SK-N-SH treated with all-trans-retinoic acid at 6 μM for 48 hours (cell line): ENCODE results near the gene MCM8.

Experiments
- ATAC-seq: fragments of 200-7000 bp; cut with Tn5 transposase; 3 replicates; pipeline ENCODE4 v1.9.1; 2020; ENCODE audit warnings: mild to moderate bottlenecking, moderate library complexity
- ARNTL ChIP-seq: fragments of 450-650 bp; formaldehyde crosslinking; IDR thresholded peaks from 2 replicates; pipeline ENCODE4 v1.5.0; 2020; ENCODE audit warnings: low read depth, mild to moderate bottlenecking, moderate library complexity, borderline replicate concordance
- CSDC2 ChIP-seq: fragments of 250-450 bp; sonication (Bioruptor Pico); IDR thresholded peaks from 2 replicates; pipeline ENCODE4 v1.5.0; 2020; ENCODE audit warnings: mild to moderate bottlenecking, moderate library complexity
- CSRNP3 ChIP-seq: fragments of 250-450 bp; sonication (Bioruptor Pico); IDR thresholded peaks from 2 replicates; pipeline ENCODE4 v1.5.1; 2021; ENCODE audit warnings: mild to moderate bottlenecking, moderate library complexity
- ESRRG ChIP-seq: fragments of 250-450 bp; sonication (Bioruptor Pico); IDR thresholded peaks from 2 replicates; pipeline ENCODE4 v1.6.1; 2021; ENCODE audit warnings: mild to moderate bottlenecking
- GLIS3 ChIP-seq: fragments of 250-450 bp; sonication (Bioruptor Pico); IDR thresholded peaks from 2 replicates; pipeline ENCODE4 v1.5.0; 2020; ENCODE audit warnings: mild to moderate bottlenecking, moderate library complexity
- ISL1 ChIP-seq: fragments of 250-450 bp; sonication (Bioruptor Pico); IDR thresholded peaks from 2 replicates; pipeline ENCODE4 v2.1.2; 2022; ENCODE audit warnings: mild to moderate bottlenecking, moderate library complexity
- OSR1 ChIP-seq: fragments of 250-450 bp; sonication (Bioruptor Pico); IDR thresholded peaks from 2 replicates; pipeline ENCODE4 v1.8.0; 2022; ENCODE audit warnings: moderate library complexity, mild to moderate bottlenecking, inconsistent platforms
- PPARA ChIP-seq: fragments of 250-450 bp; sonication (Bioruptor Pico); IDR thresholded peaks from 2 replicates; pipeline ENCODE4 v1.5.0; 2020; ENCODE audit warnings: mild to moderate bottlenecking, borderline replicate concordance
- SNAI2 ChIP-seq: fragments of 250-450 bp; sonication (Bioruptor Pico); IDR thresholded peaks from 2 replicates; pipeline ENCODE4 v1.5.0; 2020; ENCODE audit warnings: mild to moderate bottlenecking, moderate library complexity
- TCF4 ChIP-seq: fragments of 250-450 bp; sonication (Bioruptor Pico); IDR thresholded peaks from 2 replicates; pipeline ENCODE4 v1.8.0; 2021; ENCODE audit warnings: mild to moderate bottlenecking, moderate library complexity, borderline replicate concordance
- TOX ChIP-seq: fragments of 250-450 bp; sonication (Bioruptor Pico); IDR thresholded peaks from 2 replicates; pipeline ENCODE4 v1.8.0; 2021; ENCODE audit warnings: mild to moderate bottlenecking, moderate library complexity, borderline replicate concordance
- TSHZ2 ChIP-seq: fragments of 250-450 bp; sonication (Bioruptor Pico); IDR thresholded peaks from 2 replicates; pipeline ENCODE4 v1.5.0; 2020; ENCODE audit warnings: mild to moderate bottlenecking, moderate library complexity
- ZC3H10 ChIP-seq: fragments of 250-450 bp; sonication (Bioruptor Pico); IDR thresholded peaks from 2 replicates; pipeline ENCODE4 v1.5.1; 2021; ENCODE audit warnings: mild to moderate bottlenecking, moderate library complexity
- ZFP3 ChIP-seq: fragments of 250-450 bp; sonication (Bioruptor Pico); IDR thresholded peaks from 2 replicates; pipeline ENCODE4 v1.5.0; 2020; ENCODE audit warnings: mild to moderate bottlenecking, moderate library complexity
- ZFP30 ChIP-seq: fragments of 450-650 bp; formaldehyde crosslinking; IDR thresholded peaks from 2 replicates; pipeline ENCODE4 v1.5.0; 2022; ENCODE audit warnings: mild to moderate bottlenecking, moderate library complexity
- ZNF565 ChIP-seq: fragments of 450-650 bp; formaldehyde crosslinking; conservative IDR thresholded peaks from 2 replicates; pipeline ENCODE4 v1.5.0; 2020; ENCODE audit warnings: low read depth, mild to moderate bottlenecking, moderate library complexity
- ZNF70 ChIP-seq: fragments of 450-650 bp; formaldehyde crosslinking; IDR thresholded peaks from 2 replicates; pipeline ENCODE4 v1.5.0; 2020; ENCODE audit warnings: mild to moderate bottlenecking, moderate library complexity
- ZNF8 ChIP-seq: fragments of 450-650 bp; formaldehyde crosslinking; IDR thresholded peaks from 2 replicates; pipeline ENCODE4 v1.5.0; 2020; ENCODE audit warnings: mild to moderate bottlenecking, moderate library complexity
- TF ChIP-seq, protein P1 (sequence below): fragments of 250-450 bp; sonication (Bioruptor Pico); IDR thresholded peaks from 2 replicates; pipeline ENCODE4 v1.8.0; 2021; ENCODE audit warnings: low read depth, mild to moderate bottlenecking, moderate library complexity, borderline replicate concordance
- TF ChIP-seq, protein P2 (sequence below): fragments of 250-450 bp; sonication (Bioruptor Pico); IDR thresholded peaks from 2 replicates; pipeline ENCODE4 v1.8.0; 2020; ENCODE audit warnings: mild to moderate bottlenecking, moderate library complexity, borderline replicate concordance
- TF ChIP-seq, protein P3 (sequence below): fragments of 250-450 bp; sonication (Bioruptor Pico); IDR thresholded peaks from 2 replicates; pipeline ENCODE4 v1.5.1; 2020; ENCODE audit warnings: low read depth, mild to moderate bottlenecking, moderate library complexity

MCM8 gene

DNA sequence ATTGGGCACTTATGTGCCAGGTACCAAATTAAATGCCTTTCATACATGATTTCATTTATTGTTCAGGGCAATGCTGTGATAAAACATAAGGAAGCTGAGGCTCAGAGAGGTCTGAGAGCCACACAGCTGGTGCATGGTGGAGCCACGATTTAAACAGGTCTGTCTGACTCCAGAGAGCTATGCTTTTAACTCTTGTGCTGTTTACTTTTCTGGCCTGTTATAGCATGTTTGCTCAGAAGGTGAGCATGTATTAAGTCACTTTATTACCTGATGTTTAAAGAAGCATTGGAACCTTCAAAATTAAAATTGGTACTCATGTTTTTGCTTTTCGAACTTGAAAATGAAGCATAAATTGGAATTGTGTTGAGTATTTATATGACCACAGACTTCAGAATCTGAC, 26.8 kb downstream of the MCM8 start:
- no peak for ATAC-seq
- TF ChIP-seq PPARA (CRISPR knock-in tag): no peak
- TF ChIP-seq ZC3H10 (CRISPR knock-in tag): no peak
- no peak for TF ChIP-seq ESRRG (CRISPR knock-in tag)
- no peak for TF ChIP-seq ZFP3 (CRISPR knock-in tag)
- TF ChIP-seq ZNF565 (CRISPR knock-in tag): no peak
- no peak for TF ChIP-seq TOX (CRISPR knock-in tag)
- TF ChIP-seq, protein P1, sequence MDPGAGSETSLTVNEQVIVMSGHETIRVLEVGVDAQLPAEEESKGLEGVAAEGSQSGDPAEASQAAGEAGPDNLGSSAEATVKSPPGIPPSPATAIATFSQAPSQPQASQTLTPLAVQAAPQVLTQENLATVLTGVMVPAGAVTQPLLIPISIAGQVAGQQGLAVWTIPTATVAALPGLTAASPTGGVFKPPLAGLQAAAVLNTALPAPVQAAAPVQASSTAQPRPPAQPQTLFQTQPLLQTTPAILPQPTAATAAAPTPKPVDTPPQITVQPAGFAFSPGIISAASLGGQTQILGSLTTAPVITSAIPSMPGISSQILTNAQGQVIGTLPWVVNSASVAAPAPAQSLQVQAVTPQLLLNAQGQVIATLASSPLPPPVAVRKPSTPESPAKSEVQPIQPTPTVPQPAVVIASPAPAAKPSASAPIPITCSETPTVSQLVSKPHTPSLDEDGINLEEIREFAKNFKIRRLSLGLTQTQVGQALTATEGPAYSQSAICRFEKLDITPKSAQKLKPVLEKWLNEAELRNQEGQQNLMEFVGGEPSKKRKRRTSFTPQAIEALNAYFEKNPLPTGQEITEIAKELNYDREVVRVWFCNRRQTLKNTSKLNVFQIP (CRISPR knock-in tag): no peak
- no peak for TF ChIP-seq CSDC2 (CRISPR knock-in tag)
- TF ChIP-seq TCF4 (CRISPR knock-in tag): no peak
- no peak for TF ChIP-seq ISL1
- TF ChIP-seq ARNTL (CRISPR knock-in tag): no peak

DNA sequence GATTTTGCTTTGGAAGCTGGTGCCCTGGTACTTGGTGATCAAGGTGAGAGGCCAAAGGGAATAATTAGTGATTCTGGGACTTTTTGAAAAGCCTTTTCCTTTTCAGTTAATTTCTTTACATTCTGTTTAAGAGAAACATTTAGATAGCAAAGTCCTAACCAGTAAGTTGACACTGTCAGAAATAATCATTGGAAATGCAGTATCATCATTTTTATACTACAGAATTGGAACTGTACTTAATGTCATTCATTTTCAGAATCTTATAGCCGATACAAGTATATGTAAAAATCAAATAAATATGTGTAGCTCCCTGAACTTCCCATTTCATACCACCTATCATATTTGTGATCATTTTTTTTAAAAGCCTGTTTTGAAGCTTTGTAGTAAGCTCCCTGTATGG, 27.5 kb downstream of the MCM8 start:
- TF ChIP-seq SNAI2 (no peak), CSDC2 (CRISPR knock-in tag) (no peak), ZNF70 (CRISPR knock-in tag) (no peak), ZFP30 (CRISPR knock-in tag) (no peak), ESRRG (CRISPR knock-in tag) (no peak), ZFP3 (CRISPR knock-in tag) (no peak), TCF4 (CRISPR knock-in tag) (no peak), ZC3H10 (CRISPR knock-in tag) (no peak), TSHZ2 (no peak), ZNF565 (CRISPR knock-in tag) (no peak), PPARA (CRISPR knock-in tag) (no peak), OSR1 (CRISPR knock-in tag) (no peak), ARNTL (CRISPR knock-in tag) (no peak), ISL1 (no peak), ZNF8 (CRISPR knock-in tag) (no peak)
- TF ChIP-seq, protein P1 (CRISPR knock-in tag): no peak
- TF ChIP-seq, protein P2, sequence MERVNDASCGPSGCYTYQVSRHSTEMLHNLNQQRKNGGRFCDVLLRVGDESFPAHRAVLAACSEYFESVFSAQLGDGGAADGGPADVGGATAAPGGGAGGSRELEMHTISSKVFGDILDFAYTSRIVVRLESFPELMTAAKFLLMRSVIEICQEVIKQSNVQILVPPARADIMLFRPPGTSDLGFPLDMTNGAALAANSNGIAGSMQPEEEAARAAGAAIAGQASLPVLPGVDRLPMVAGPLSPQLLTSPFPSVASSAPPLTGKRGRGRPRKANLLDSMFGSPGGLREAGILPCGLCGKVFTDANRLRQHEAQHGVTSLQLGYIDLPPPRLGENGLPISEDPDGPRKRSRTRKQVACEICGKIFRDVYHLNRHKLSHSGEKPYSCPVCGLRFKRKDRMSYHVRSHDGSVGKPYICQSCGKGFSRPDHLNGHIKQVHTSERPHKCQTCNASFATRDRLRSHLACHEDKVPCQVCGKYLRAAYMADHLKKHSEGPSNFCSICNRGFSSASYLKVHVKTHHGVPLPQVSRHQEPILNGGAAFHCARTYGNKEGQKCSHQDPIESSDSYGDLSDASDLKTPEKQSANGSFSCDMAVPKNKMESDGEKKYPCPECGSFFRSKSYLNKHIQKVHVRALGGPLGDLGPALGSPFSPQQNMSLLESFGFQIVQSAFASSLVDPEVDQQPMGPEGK (CRISPR knock-in tag): no peak
- TF ChIP-seq, protein P3, sequence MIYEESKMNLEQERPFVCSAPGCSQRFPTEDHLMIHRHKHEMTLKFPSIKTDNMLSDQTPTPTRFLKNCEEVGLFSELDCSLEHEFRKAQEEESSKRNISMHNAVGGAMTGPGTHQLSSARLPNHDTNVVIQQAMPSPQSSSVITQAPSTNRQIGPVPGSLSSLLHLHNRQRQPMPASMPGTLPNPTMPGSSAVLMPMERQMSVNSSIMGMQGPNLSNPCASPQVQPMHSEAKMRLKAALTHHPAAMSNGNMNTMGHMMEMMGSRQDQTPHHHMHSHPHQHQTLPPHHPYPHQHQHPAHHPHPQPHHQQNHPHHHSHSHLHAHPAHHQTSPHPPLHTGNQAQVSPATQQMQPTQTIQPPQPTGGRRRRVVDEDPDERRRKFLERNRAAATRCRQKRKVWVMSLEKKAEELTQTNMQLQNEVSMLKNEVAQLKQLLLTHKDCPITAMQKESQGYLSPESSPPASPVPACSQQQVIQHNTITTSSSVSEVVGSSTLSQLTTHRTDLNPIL (CRISPR knock-in tag): no peak
- no peak for ATAC-seq

DNA sequence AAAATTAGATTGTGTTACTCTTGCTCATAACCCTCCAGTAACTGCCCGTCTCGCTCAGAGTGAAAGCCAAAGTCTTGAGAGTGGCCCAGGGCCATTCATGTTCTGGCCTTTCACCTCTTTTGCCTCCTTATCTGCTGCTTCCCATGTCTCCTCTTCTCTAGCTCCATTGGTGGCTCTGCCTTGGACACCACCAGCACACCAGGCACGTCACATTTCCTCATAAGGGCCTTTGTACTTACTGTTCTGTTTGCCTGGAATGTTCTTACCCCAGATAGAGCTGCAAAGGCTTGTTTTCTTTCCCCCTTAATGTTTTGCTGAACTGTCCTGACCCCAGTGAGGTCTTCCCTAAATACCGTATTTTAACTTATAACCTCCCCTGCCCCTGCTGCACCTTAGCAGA, 29.3 kb downstream of the MCM8 start:
- ATAC-seq: no peak
- TF ChIP-seq ESRRG (CRISPR knock-in tag) (no peak), ZNF8 (CRISPR knock-in tag) (no peak), CSDC2 (CRISPR knock-in tag) (no peak), CSRNP3 (CRISPR knock-in tag) (no peak), ZFP30 (CRISPR knock-in tag) (no peak), ZFP3 (CRISPR knock-in tag) (no peak), GLIS3 (no peak), PPARA (CRISPR knock-in tag) (no peak), TOX (CRISPR knock-in tag) (no peak), ZNF70 (CRISPR knock-in tag) (no peak), TCF4 (CRISPR knock-in tag) (no peak)
- TF ChIP-seq, protein P1 (CRISPR knock-in tag): no peak
